ENCODE results near the gene USP6.
"Not testable (repeated sequence)": the region's sequence is repeated elsewhere in the genome, so short reads cannot be mapped to it uniquely, and the experiment has no call there.

The USP6 gene

DNA sequence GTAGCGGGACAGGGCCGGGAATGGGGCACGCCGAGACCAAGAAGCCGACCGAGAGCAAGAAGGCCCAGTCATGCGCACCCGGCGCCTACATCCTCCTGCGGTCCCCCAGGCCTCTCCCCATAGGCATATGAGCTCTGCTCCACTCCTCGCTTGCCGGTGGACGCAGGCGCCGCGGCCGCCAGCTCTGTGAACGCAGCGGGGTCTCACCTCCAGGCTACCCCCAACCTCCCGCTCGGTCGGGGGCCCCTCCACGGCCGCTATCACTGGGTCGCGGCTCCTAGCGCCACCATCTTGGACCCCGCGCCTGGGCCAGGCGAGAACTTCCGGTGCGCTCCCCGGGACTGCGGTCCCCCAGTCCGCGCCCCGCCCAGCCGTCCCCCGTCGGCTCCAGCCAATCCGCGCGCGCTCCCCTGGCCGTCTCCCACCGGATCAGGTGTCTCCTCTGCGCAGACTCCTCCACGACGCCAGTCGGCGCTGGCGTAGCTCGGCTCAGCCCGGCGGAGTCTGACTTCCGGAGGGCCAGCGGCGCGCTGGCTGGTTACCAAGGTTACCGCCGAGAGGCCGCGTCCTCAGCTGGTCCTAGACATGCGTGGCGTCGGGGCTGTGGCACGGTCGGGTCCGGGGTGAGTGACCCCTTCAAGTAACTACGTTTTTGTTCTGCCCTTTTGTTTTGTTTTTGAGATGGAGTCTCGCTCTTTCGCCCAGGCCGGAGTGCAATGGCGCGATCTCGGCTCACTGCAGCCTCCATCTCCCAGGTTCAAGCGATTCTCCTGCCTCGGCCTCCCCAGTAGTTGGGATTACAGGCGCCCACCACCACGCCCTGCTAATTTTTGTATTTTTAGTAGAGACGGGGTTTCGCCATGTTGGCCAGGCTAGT lies 75.9 kb downstream of the USP6 start, which contains the start of gene ZNF594:
ZNF594 (minus strand) TSS at position 328 of the 877 bp plus-strand sequence. CDS start 7,612 bp downstream, outside the sequence.
- DNase-seq (ENCODE audit: low read depth, low spot score) = peak; percentile 96

DNA sequence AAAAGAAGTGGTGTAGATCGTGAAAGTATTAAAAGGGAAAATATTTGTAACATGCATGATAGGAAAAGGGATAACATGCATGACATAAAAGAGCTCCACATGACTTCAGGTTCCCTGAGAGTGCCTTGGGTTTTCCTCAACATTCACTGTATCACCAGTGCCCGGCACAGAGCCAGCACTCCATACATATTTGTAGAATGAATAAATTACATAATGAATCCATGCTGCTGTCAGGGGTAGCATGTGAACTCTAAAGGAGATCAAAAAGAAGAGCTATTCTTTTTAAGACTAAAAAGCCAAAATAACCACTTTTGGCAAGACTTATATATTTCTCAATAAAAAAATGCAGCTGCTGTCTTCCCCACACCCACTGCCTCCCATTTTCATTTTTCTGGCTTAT lies 78.5 kb downstream of the USP6 start:
- no peak for DNase-seq (ENCODE audit: low read depth, low spot score)

DNA sequence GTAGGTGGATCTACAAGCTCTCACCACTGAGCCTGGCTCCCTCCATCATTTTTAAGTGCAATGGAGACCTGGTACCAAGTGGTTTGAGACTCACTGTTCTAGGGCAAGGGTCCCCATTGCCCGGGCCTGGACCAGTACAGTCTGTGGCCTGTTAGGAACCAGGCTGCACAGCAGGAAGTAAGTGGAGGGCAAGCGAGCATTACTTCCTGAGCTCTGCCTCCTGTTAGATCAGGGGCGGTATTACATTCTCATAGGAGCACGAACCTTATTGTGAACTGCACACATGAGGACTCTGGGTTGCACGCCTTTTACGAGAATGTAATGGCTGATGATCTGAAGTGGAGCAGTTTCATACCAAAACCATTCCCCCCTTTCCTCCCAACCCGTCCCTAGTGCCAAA lies 82.6 kb downstream of the USP6 start:
- no peak for DNase-seq (ENCODE audit: low read depth, low spot score)

DNA sequence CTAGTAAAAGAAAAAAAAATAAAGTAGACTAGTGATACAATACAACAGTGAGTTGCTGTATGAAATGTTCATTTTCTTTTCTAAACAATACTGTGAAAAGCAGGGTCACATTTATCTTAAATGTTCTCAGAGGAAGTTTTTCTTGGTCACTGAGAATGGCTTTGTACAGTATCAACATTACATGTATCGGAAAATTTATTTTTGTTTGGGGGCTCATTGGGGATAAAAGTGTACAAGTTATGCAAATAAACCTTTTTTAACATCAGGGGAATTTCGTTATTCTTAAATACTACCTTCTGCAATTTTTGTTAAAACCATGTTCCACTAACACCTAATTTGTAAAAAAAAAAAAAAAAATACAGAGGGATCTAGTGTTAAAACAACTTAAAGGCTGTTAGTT lies 84.5 kb downstream of the USP6 start:
- DNase-seq (ENCODE audit: low read depth, low spot score) = no peak

DNA sequence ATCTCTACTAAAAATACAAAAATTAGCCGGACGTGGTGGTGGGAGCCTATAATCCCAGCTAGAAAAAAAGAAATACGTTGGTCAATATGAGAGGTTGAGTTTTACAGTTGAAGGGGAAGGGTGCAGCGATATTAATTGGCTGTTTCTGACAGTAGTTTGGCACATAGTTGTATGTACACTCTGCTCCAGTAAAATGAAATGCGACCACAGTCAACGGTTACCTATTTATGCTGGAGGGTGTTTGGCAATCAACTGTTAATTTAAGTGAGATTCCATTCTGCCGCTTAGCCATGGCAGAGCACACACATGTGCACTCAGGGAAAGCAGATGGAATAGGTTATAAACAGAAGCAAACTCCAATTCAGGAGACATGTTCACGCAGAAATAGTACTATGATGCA lies 85.2 kb downstream of the USP6 start:
- no peak for DNase-seq (ENCODE audit: low read depth, low spot score)

DNA sequence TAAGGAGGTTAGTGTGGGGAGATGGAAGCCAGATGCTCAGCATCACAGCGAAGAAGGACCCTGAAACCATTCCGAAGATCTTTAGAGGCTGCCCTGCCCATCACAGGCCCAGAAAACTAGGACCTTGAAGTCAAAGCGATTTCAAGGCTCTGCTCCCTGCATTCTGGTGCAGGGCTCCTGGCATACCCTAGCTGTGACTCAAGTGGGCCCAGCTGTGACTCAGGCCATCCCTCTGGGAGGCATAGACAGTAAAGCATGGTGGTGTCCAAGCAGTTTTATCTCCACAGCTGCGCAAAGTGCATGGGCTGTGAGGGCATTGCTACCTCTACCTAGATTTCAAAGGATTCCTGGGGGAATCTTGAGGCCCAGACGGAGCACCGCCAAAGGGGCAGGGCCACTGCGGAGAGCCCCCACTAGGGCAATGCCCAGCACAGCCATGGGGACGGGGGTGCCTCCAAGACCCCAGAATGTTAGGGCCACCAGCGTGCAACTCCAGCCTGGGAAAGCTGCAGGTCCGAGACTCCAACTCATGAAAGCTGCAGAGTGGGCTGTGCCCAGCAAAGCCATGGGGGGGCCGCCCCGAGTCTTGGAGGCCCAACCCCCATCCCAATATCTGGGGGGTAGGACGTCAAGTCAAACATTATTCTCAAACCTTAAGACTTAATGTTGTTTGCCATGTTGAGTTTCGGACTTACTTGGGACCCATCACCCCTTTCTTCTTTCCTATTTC lies 87.5 kb downstream of the USP6 start:
- no peak for DNase-seq (ENCODE audit: low read depth, low spot score)

DNA sequence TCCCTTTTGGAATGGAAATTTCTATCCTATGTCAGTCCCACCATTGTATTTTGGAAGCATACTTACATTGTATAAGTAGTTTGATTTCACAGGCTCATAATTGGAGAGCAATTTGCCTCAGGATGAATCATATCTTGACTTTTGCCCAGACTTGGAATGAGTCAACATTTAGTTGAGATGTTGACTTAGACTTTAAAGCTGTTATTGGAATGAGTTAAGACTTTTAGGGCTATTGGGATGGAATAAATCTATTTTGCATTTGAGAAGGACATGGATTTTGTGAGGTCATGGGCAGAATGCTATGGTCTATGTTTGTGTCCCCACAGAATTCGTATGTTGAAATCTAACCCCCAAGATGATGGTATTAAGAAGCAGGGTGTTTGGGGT lies 88.1 kb downstream of the USP6 start:
- no peak for DNase-seq (ENCODE audit: low read depth, low spot score)

DNA sequence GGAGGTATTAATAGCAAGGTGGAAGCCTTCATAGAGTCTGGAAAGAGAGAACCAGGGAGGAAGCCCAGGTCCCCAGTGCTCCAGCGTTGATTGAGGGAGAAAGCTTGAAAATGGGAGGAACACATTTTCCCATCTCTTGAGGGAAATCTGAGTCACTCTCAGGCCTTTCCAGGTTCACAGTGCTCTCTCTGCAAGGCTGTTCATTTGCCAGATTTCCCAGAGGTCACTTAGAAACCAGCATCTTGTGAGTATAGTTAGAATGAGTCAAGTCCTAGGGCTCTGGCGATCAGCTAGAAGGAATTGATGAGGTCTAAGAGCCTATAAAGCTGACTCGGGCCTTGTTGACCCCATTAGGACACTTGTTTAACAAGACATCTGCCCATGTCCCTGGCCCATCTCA lies 93.6 kb downstream of the USP6 start:
- no peak for DNase-seq (ENCODE audit: low read depth, low spot score)

DNA sequence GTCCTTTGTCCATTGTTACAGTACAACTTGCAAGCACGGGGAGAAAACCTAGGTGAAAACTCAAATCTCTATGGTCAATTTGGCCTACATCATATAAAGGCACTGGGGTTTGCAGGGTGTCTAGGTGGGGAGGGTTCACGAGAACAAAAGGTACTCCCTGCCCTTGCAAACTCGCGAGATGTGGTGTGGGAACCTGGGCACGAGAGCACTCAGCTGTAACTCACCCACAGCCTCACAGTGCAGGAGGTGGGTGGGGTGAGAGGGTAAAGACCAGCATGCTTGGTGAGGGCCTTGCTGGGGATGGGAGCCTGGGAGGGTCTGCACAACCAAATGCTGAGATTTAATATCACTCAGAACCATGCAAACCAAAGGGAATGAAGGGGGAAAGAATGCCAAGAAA lies 94.3 kb downstream of the USP6 start:
- no peak for DNase-seq (ENCODE audit: low read depth, low spot score)

DNA sequence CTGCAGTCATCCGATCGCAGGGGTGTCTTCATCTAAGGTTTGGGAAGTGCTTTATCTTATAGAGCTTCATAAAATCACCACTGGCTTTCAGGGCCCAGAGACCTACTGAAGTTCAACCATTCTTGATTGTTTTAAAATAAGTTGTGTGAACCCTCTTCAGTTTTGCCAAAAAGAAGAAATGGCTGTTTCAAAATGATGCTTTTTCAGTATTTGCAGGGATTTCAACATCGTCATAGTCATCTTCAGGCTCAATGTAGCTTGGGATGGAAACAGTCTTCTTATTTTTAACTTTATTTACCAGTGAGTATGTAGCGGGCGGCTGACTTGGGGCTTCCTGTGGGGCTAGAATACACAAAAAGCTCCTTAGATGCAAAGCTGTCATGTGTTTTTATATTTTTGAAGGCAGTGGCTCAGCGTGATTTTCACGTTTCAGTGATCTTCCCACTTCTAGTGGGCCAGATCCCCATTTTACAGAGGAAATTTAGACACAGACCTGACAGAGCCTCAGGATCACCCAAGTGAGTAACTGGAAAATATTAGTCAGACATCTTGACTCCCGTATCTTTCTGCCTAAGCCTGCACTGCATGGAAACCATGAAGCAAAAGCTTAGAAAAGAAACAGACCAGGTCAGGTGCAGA lies 94.9 kb downstream of the USP6 start:
- no peak for DNase-seq (ENCODE audit: low read depth, low spot score)

DNA sequence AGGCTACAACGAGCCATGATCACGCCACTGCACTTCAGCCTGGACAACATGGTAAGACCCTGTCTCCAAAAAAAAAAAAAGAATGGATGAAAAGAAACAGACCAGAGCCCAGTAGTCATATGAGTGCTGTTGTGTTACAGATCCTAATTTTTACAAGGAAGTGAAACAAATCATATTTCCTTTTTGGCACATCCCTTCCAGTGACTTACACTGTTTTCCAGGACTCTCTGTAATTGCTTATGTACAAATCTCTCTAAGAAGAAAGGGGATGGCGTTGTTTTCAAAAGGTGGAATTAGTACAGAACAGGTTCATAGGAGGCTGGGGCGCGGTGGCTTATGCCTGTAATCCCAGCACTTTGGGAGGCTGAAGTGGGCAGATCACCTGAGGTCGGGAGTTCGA lies 95.6 kb downstream of the USP6 start:
- no peak for DNase-seq (ENCODE audit: low read depth, low spot score)

DNA sequence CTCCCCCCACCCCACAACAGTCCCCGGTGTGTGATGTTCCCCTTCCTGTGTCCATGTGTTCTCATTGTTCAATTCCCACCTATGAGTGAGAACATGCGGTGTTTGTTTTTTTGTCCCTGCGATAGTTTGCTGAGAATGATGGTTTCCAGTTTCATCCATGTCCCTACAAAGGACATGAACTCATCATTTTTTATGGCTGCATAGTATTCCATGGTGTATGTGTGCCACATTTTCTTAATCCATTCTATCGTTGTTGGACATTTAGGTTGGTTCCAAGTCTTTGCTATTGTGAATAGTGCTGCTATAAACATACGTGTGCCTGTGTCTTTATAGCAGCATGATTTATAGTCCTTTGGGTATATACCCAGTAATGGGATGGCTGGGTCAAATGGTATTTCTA lies 101.7 kb downstream of the USP6 start:
- DNase-seq (ENCODE audit: low read depth, low spot score) = not testable (repeated sequence)

DNA sequence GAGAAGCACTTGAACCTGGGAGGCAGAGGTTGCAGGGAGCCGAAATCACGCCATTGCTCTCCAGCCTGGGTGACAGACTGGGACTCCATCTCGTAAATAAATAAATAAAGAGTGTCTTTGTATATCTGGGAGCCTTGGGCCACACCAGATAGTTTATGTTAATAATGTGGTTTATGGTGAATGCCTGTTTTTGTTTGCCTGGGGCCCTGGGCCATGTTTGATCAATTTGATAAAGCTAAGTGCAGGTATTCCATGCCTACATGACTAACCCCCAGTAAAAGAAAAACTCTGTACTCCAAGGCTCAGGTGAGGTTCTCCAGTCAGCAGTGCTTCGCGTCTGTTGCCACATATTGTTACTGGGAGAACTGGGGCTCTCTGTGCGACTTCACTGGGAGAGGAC lies 103.7 kb downstream of the USP6 start:
- DNase-seq (ENCODE audit: low read depth, low spot score) = no peak

DNA sequence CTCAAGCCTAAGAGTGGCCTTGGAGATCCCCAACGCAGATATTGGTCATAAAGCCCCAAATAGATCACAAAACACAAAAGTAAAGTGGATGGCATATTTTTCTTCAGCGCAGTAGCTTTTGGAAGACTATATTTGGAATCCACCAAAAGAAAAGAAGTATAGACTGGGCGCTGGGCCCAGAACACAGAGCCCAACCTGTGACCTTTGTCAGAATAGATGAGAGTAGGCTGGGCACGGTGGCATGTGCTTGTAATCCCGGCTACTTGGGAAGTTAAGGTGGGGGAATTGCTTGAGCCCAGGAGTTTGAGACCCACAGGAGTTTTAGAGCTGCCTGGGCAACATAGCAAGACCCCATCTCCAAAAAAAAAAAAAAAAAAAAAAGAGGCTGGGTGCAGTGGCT lies 104.2 kb downstream of the USP6 start:
- no peak for DNase-seq (ENCODE audit: low read depth, low spot score)

DNA sequence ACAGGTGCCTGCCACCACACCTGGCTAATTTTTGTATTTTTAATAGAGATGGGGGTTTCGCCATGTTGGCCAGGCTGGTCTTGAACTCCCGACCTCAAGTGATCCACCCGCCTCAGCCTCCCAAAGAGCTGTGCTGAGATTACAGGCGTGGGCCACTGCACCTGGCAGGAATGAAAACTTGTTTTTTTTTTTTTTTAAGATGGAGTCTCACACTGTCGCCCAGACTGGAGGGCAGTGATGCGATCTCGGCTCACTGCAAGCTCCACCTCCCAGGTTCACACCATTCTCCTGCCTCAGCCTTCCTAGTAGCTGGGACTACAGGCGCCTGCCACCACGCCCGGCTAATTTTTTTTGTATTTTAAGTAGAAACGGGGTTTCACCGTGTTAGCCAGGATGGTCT lies 106.1 kb downstream of the USP6 start:
- DNase-seq (ENCODE audit: low read depth, low spot score) = not testable (repeated sequence)

Data from activated naive CD8-positive, alpha-beta T cell treated with anti-CD3 and anti-CD28 coated beads, Interleukin-2, amount 50 U/mL, for 16 hours (primary cell).